Measurements from ENCODE around the gene DOCK4.

The DOCK4 gene

GRCh38 chr7:111871283-111871682, 334.9 kb downstream of the DOCK4 start:
- DNase-seq (ENCODE audit: extremely low read depth in 1 of 2, low read depth in 1 of 2) = no peak

GRCh38 chr7:111869280-111869679, 336.9 kb downstream of the DOCK4 start:
- DNase-seq (ENCODE audit: extremely low read depth in 1 of 2, low read depth in 1 of 2) = no peak

- no peak for DNase-seq (ENCODE audit: extremely low read depth in 1 of 2, low read depth in 1 of 2)
These were observed 338.8 kb downstream of the DOCK4 start for GRCh38 chr7:111867348-111867931.

GRCh38 chr7:111866787-111867186, 339.4 kb downstream of the DOCK4 start:
- no peak for DNase-seq (ENCODE audit: extremely low read depth in 1 of 2, low read depth in 1 of 2)

- no peak for DNase-seq (ENCODE audit: extremely low read depth in 1 of 2, low read depth in 1 of 2)
These were observed 340.8 kb downstream of the DOCK4 start for GRCh38 chr7:111865430-111865829.

GRCh38 chr7:111864291-111864976, 341.8 kb downstream of the DOCK4 start:
- DNase-seq (ENCODE audit: extremely low read depth in 1 of 2, low read depth in 1 of 2) = no peak

GRCh38 chr7:111863269-111863668, 342.9 kb downstream of the DOCK4 start:
- no peak for DNase-seq (ENCODE audit: extremely low read depth in 1 of 2, low read depth in 1 of 2)

GRCh38 chr7:111860248-111860647, 346.0 kb downstream of the DOCK4 start:
- DNase-seq (ENCODE audit: extremely low read depth in 1 of 2, low read depth in 1 of 2) = no peak

GRCh38 chr7:111858331-111858730, 347.9 kb downstream of the DOCK4 start:
- DNase-seq (ENCODE audit: extremely low read depth in 1 of 2, low read depth in 1 of 2) = no peak

- no peak for DNase-seq (ENCODE audit: extremely low read depth in 1 of 2, low read depth in 1 of 2)
These were observed 350.4 kb downstream of the DOCK4 start for GRCh38 chr7:111855842-111856227.

- DNase-seq (ENCODE audit: extremely low read depth in 1 of 2, low read depth in 1 of 2) = no peak
These were observed 350.9 kb downstream of the DOCK4 start for GRCh38 chr7:111855161-111855841.

- DNase-seq (ENCODE audit: extremely low read depth in 1 of 2, low read depth in 1 of 2) = no peak
These were observed 352.8 kb downstream of the DOCK4 start for GRCh38 chr7:111853201-111853990.

GRCh38 chr7:111852081-111852480, 354.1 kb downstream of the DOCK4 start:
- DNase-seq (ENCODE audit: extremely low read depth in 1 of 2, low read depth in 1 of 2) = no peak

GRCh38 chr7:111846898-111847297, 359.3 kb downstream of the DOCK4 start:
- no peak for DNase-seq (ENCODE audit: extremely low read depth in 1 of 2, low read depth in 1 of 2)

- no peak for DNase-seq (ENCODE audit: extremely low read depth in 1 of 2, low read depth in 1 of 2)
These were observed 360.3 kb downstream of the DOCK4 start for GRCh38 chr7:111845853-111846252.

GRCh38 chr7:111844904-111845671, 361.1 kb downstream of the DOCK4 start:
- DNase-seq (ENCODE audit: extremely low read depth in 1 of 2, low read depth in 1 of 2) = no peak

GRCh38 chr7:111842491-111842890, 363.7 kb downstream of the DOCK4 start:
- no peak for DNase-seq (ENCODE audit: extremely low read depth in 1 of 2, low read depth in 1 of 2)

GRCh38 chr7:111841596-111842205, 364.5 kb downstream of the DOCK4 start:
- DNase-seq (ENCODE audit: extremely low read depth in 1 of 2, low read depth in 1 of 2) = no peak

- no peak for DNase-seq (ENCODE audit: extremely low read depth in 1 of 2, low read depth in 1 of 2)
These were observed 365.7 kb downstream of the DOCK4 start for GRCh38 chr7:111840528-111840927.

GRCh38 chr7:111839261-111839660, 366.9 kb downstream of the DOCK4 start:
- DNase-seq (ENCODE audit: extremely low read depth in 1 of 2, low read depth in 1 of 2) = no peak
